Measurements from ENCODE around the gene MATN4.
A peak's percentile ranks its signal among the peaks of the same experiment; 100 is the strongest.

- TF ChIP-seq POLR2A (IDR thresholded peaks at IDR 0.05) = peak in 1 of 2 donors; percentile 1
- no peak for TF ChIP-seq CTCF (IDR thresholded peaks at IDR 0.05)
These were observed 30.3 kb upstream of the MATN4 start for GRCh38 chr20:45338121-45339030.
